GM13976 (cell line): ENCODE measurements around the gene COQ9.

Experiments used
- DNase-seq: peaks from one replicate; pipeline ENCODE4 v3.0.0; 2012; ENCODE audit warnings: low spot score
- in situ Hi-C: fragments of 300-500 bp; cut with MboI; formaldehyde crosslinking; loops from one replicate; pipeline ENCODE4 v1.12.0; 2022; ENCODE audit warnings: low sequenced_read_pairs, mixed read lengths, inconsistent platforms; ENCODE audit not compliant: unreplicated experiment
- TF ChIP-seq, protein P1 (sequence below): IDR thresholded peaks from 2 replicates; pipeline ENCODE4 v1.5.1; 2012; ENCODE audit warnings: borderline replicate concordance, mild to moderate bottlenecking; ENCODE audit not compliant: insufficient read depth; ENCODE audit errors: extremely low read depth, missing control alignments, control extremely low read depth

Gene COQ9

DNA sequence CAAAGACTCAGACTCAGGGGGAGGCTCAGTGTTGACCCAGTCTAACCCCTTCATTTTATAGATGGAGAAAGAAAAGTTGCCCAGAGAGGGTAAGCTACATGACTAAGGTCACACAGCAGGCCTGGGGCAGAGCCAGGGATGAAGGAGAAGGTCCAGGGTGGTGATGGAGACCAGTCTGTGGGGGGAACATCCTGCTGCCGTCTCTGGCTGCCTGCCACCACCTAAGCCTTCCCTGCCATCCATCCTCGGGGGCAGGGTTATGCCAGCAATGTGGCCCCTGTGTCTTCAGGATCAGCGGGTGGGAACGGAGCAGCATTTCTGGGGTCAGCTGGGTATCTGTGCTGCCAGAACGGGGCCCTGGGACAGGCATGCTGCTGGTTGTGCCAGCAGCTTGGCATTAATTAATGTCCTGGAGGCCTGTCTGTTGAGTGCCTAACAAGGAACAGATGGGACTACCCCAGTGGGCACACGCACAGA lies 33.5 kb downstream of the COQ9 start:
- in situ Hi-C loops, result no loop called here
- no peak for DNase-seq
- TF ChIP-seq, protein P1, sequence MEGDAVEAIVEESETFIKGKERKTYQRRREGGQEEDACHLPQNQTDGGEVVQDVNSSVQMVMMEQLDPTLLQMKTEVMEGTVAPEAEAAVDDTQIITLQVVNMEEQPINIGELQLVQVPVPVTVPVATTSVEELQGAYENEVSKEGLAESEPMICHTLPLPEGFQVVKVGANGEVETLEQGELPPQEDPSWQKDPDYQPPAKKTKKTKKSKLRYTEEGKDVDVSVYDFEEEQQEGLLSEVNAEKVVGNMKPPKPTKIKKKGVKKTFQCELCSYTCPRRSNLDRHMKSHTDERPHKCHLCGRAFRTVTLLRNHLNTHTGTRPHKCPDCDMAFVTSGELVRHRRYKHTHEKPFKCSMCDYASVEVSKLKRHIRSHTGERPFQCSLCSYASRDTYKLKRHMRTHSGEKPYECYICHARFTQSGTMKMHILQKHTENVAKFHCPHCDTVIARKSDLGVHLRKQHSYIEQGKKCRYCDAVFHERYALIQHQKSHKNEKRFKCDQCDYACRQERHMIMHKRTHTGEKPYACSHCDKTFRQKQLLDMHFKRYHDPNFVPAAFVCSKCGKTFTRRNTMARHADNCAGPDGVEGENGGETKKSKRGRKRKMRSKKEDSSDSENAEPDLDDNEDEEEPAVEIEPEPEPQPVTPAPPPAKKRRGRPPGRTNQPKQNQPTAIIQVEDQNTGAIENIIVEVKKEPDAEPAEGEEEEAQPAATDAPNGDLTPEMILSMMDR, result no peak

DNA sequence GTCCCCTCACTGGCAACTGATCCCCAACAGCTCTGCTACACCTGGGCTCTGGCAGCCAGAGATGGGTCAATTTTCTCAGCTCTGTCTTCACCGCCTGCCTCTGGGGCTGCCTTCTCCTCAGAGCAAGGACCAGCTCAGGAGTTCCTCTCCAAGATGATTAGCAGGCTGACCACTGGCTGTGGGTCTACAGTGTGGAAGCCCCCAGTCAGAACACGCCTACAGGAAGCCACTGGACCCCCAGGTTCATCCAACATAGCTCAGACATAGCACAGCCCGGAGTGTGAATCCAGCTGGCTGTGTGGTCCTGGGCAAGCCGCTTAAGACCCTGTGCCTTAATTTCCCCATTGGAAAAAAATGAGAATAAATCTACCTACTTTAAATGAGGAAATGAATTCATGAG lies 34.1 kb downstream of the COQ9 start:
- no peak for DNase-seq
- in situ Hi-C loops, result no loop called here
- TF ChIP-seq, protein P1, result no peak

DNA sequence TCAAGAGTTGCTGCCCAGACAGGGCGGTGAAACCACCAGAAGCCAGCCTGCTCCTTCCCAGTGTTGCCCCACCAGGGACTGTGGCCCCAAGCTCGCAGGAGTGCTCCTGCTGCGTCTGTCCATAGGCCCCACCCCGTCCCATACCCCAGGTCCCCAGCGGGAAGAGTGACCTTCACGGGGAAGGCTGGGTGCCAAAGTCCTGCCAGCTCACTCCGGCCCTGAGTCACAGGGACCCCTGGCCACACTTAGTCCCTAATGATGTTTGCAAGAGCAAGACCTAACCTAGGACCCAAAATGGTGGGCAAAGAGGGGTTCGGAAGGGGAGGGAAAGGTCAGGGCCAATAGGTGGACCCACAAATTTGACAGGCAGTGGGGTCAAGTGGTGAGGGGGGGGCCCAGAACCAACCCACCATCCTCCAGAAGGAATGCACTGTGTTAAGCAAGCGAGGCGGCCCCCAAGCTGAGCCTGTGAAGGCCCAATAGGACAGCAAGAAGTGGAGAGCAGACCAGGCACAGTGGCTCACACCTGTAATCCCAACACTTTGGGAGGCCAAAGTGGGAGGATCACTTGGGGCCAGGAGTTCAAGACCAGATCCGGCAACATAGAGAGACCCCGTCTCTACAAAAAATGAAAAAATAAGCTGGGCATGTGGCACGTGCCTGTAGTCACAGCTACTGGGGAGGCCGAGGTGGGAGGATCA lies 35.7 kb downstream of the COQ9 start:
- no peak for DNase-seq
- in situ Hi-C loops, result no loop called here
- TF ChIP-seq, protein P1, result no peak

DNA sequence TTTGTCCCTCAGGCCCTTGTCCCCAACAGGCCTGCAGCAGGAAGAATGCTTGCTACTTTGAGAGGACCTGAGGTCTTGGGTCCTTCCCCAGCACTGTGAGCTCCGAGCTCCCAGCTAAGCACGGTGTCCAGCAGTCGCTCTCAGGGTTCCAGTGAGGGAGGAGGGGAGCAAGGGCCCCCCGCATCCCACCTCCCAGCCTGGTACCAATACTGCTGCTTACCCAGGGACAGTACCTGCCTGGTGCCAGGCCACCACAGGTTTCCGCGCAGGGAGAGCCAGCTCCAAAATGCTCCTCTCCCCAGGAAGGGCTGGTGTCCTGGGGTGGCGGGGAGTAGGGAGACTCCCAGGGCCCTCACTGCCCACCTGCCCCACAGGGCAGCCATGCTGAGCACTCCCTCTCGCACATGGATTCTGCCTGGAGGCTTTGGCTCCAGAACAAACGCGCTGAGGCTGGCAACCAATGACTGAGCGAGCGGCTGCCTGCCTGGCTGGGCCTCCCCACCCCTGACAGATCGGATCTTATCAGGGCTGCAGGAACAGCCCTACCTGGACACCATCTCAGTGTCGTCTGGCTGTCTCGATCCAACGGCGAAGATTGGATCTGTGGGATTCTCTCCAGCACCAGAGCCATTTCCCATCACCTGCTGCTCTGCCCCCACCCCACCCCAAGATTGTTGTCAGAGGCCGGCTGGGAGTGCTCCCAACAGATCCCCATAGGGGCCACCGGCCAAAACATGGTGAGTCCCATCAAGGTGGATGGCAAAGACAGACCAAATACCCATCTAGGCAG lies 36.6 kb downstream of the COQ9 start:
- DNase-seq, result no peak
- TF ChIP-seq, protein P1, result no peak
- in situ Hi-C loops, result no loop called here

- DNase-seq, result no peak
- in situ Hi-C loops, result no loop called here
- TF ChIP-seq, protein P1, result no peak
Observed at GRCh38 chr16:57484515-57485005, 37.3 kb downstream of the COQ9 start.

- no peak for DNase-seq
- TF ChIP-seq, protein P1, result no peak
- in situ Hi-C loops, result no loop called here
Observed at GRCh38 chr16:57485091-57485915, 38.0 kb downstream of the COQ9 start.
